Astrocyte (in vitro differentiated cells and primary cell): Measurements from ENCODE around the gene GNAI3.

Source experiments
- CTCF ChIP-seq: IDR thresholded peaks from 2 replicates; pipeline ENCODE4 v1.5.1; 2011; ENCODE audit warnings: low read depth, mild to moderate bottlenecking, inconsistent platforms, low read length, moderate library complexity; ENCODE audit not compliant: insufficient read depth
- EZH2 ChIP-seq: IDR thresholded peaks from 2 replicates; pipeline ENCODE4 v1.6.1; 2012; ENCODE audit warnings: mild to moderate bottlenecking, low read length, inconsistent platforms; ENCODE audit not compliant: insufficient read depth

GRCh38 chr1:109631513-109632505 is 83.4 kb downstream of the GNAI3 start:
- TF ChIP-seq CTCF (no peak), EZH2 (no peak)
